ENCODE measurements around the gene DGKK.

The DGKK gene

GRCh38 chrX:50431623-50432022 is 39.0 kb downstream of the DGKK start:
- no peak for DNase-seq (ENCODE audit: low read depth)
- no peak for TF ChIP-seq CTCF (conservative IDR thresholded peaks at IDR 0.05; ENCODE audit: low read depth, low read length)
- H3K4me3 ChIP-seq (ENCODE audit: low read depth, low read length), result no peak overlapping the region

GRCh38 chrX:50430917-50431575 is 39.6 kb downstream of the DGKK start:
- no peak for TF ChIP-seq CTCF (conservative IDR thresholded peaks at IDR 0.05; ENCODE audit: low read depth, low read length)
- DNase-seq (ENCODE audit: low read depth), result no peak
- H3K4me3 ChIP-seq (ENCODE audit: low read depth, low read length), result no peak overlapping the region

- no peak overlapping the region for H3K4me3 ChIP-seq (ENCODE audit: low read depth, low read length)
- no peak for TF ChIP-seq CTCF (conservative IDR thresholded peaks at IDR 0.05; ENCODE audit: low read depth, low read length)
- no peak for DNase-seq (ENCODE audit: low read depth)
These were observed 42.5 kb downstream of the DGKK start for GRCh38 chrX:50428174-50428573.

- no peak for TF ChIP-seq CTCF (conservative IDR thresholded peaks at IDR 0.05; ENCODE audit: low read depth, low read length)
- no peak overlapping the region for H3K4me3 ChIP-seq (ENCODE audit: low read depth, low read length)
- DNase-seq (ENCODE audit: low read depth), result no peak
These were observed 62.6 kb downstream of the DGKK start for GRCh38 chrX:50407976-50408375.

- H3K4me3 ChIP-seq (ENCODE audit: low read depth, low read length), result no peak overlapping the region
- no peak for DNase-seq (ENCODE audit: low read depth)
- TF ChIP-seq CTCF (conservative IDR thresholded peaks at IDR 0.05; ENCODE audit: low read depth, low read length), result no peak
These were observed 66.7 kb downstream of the DGKK start for GRCh38 chrX:50403903-50404302.

GRCh38 chrX:50402886-50403285 is 67.7 kb downstream of the DGKK start:
- DNase-seq (ENCODE audit: low read depth), result no peak

More at GRCh38 chrX:50402886-50403285, 67.7 kb downstream of the DGKK start:
- no peak overlapping the region for H3K4me3 ChIP-seq (ENCODE audit: low read depth, low read length)
- no peak for TF ChIP-seq CTCF (conservative IDR thresholded peaks at IDR 0.05; ENCODE audit: low read depth, low read length)

Data from choroid plexus epithelial cell (primary cell).